SK-N-SH treated with all-trans-retinoic acid at 6 μM for 48 hours (cell line): ENCODE data around the gene RABGAP1L.

Source experiments
- CREB5 ChIP-seq: fragments of 250-450 bp; sonication (Bioruptor Pico); IDR thresholded peaks from 2 replicates; pipeline ENCODE4 v1.5.1; 2020; ENCODE audit warnings: low read depth, mild to moderate bottlenecking, moderate library complexity
- CSDC2 ChIP-seq: fragments of 250-450 bp; sonication (Bioruptor Pico); IDR thresholded peaks from 2 replicates; pipeline ENCODE4 v1.5.0; 2020; ENCODE audit warnings: mild to moderate bottlenecking, moderate library complexity
- CSRNP3 ChIP-seq: fragments of 250-450 bp; sonication (Bioruptor Pico); IDR thresholded peaks from 2 replicates; pipeline ENCODE4 v1.5.1; 2021; ENCODE audit warnings: mild to moderate bottlenecking, moderate library complexity
- GLIS3 ChIP-seq: fragments of 250-450 bp; sonication (Bioruptor Pico); IDR thresholded peaks from 2 replicates; pipeline ENCODE4 v1.5.0; 2020; ENCODE audit warnings: mild to moderate bottlenecking, moderate library complexity
- ISL1 ChIP-seq: fragments of 250-450 bp; sonication (Bioruptor Pico); IDR thresholded peaks from 2 replicates; pipeline ENCODE4 v2.1.2; 2022; ENCODE audit warnings: mild to moderate bottlenecking, moderate library complexity
- OSR1 ChIP-seq: fragments of 250-450 bp; sonication (Bioruptor Pico); IDR thresholded peaks from 2 replicates; pipeline ENCODE4 v1.8.0; 2022; ENCODE audit warnings: moderate library complexity, mild to moderate bottlenecking, inconsistent platforms
- PATZ1 ChIP-seq: fragments of 250-450 bp; sonication (Bioruptor Pico); IDR thresholded peaks from 2 replicates; pipeline ENCODE4 v1.8.0; 2020; ENCODE audit warnings: mild to moderate bottlenecking, moderate library complexity, borderline replicate concordance
- POU6F1 ChIP-seq: fragments of 250-450 bp; sonication (Bioruptor Pico); IDR thresholded peaks from 2 replicates; pipeline ENCODE4 v1.8.0; 2021; ENCODE audit warnings: low read depth, mild to moderate bottlenecking, moderate library complexity, borderline replicate concordance
- RARB ChIP-seq: fragments of 250-450 bp; sonication (Bioruptor Pico); IDR thresholded peaks from 2 replicates; pipeline ENCODE4 v1.8.0; 2021; ENCODE audit warnings: mild to moderate bottlenecking, moderate library complexity
- TOX ChIP-seq: fragments of 250-450 bp; sonication (Bioruptor Pico); IDR thresholded peaks from 2 replicates; pipeline ENCODE4 v1.8.0; 2021; ENCODE audit warnings: mild to moderate bottlenecking, moderate library complexity, borderline replicate concordance
- ZC3H10 ChIP-seq: fragments of 250-450 bp; sonication (Bioruptor Pico); IDR thresholded peaks from 2 replicates; pipeline ENCODE4 v1.5.1; 2021; ENCODE audit warnings: mild to moderate bottlenecking, moderate library complexity
- ZFP3 ChIP-seq: fragments of 250-450 bp; sonication (Bioruptor Pico); IDR thresholded peaks from 2 replicates; pipeline ENCODE4 v1.5.0; 2020; ENCODE audit warnings: mild to moderate bottlenecking, moderate library complexity
- ZNF565 ChIP-seq: fragments of 450-650 bp; formaldehyde crosslinking; conservative IDR thresholded peaks from 2 replicates; pipeline ENCODE4 v1.5.0; 2020; ENCODE audit warnings: low read depth, mild to moderate bottlenecking, moderate library complexity
- ZNF70 ChIP-seq: fragments of 450-650 bp; formaldehyde crosslinking; IDR thresholded peaks from 2 replicates; pipeline ENCODE4 v1.5.0; 2020; ENCODE audit warnings: mild to moderate bottlenecking, moderate library complexity

- TF ChIP-seq ISL1 (CRISPR knock-in tag), result no peak
- TF ChIP-seq OSR1 (CRISPR knock-in tag), result no peak
- no peak for TF ChIP-seq ZNF565 (CRISPR knock-in tag)
- TF ChIP-seq ZC3H10 (CRISPR knock-in tag), result no peak
- TF ChIP-seq CSDC2 (CRISPR knock-in tag), result no peak
- TF ChIP-seq TOX, result no peak
- no peak for TF ChIP-seq RARB (CRISPR knock-in tag)
- TF ChIP-seq PATZ1, result no peak
- TF ChIP-seq CSRNP3, result no peak
- TF ChIP-seq POU6F1 (CRISPR knock-in tag), result no peak
- no peak for TF ChIP-seq ZNF70 (CRISPR knock-in tag)
- TF ChIP-seq GLIS3 (CRISPR knock-in tag), result no peak
- no peak for TF ChIP-seq ZFP3 (CRISPR knock-in tag)
- no peak for TF ChIP-seq CREB5 (CRISPR knock-in tag)
These were observed 11.8 kb downstream of the RABGAP1L start for GRCh38 chr1:174171073-174171472.
